IPS DF 4.7 (cell line): ENCODE data around the gene ARHGAP23.
"Not testable (repeated sequence)": the region's sequence is repeated elsewhere in the genome, so short reads cannot be mapped to it uniquely, and the experiment has no call there.

Source experiments
- DNase-seq: peaks from one replicate; pipeline ENCODE4 v3.0.0-alpha.2; 2013; ENCODE audit warnings: low spot score; ENCODE audit errors: extremely low read depth

Gene ARHGAP23

DNA sequence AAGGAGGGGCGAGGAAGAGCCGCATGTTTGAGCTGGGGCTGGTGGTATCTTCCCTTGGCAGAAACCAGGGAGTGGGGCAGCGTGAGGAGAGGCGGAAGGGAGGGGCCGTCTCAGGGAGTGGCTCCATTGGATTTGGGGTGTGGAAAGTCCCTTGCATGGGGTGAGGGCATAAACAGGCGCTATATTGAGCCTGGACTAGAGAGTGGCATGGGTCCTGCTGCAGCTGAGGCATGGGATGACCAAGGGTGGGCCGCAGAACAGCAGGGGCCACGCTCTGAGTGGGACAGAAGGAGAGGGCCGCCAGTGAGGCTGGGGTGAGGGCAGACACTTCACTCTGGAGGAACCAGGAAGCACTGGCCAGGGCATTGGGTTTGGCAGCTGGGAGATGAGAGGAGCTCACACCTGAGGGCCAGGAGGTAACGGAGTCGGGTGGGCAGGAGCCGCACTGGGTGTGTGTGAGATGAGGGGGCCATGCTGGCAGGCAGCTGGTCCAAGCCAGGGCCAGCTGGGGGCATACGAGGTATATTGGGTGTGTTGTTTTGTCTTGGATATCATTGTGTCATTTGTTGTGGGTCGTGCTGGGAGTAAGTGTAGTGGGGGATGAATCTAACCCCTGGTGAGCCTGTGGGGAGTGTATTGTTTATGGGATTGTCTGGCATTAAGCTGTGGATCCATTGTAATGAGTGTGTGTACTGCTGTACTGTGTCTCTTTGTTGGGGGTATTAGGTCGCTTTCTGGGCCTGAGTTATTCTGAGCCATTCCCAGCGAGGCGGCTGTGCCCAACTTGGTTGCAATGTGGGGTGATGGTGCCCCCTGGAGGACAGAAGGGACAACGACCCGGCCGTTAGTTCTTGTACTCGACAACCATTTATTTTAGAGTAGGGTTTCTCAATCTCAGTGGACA is 56.2 kb downstream of the ARHGAP23 start:
- DNase-seq: not testable (repeated sequence)

DNA sequence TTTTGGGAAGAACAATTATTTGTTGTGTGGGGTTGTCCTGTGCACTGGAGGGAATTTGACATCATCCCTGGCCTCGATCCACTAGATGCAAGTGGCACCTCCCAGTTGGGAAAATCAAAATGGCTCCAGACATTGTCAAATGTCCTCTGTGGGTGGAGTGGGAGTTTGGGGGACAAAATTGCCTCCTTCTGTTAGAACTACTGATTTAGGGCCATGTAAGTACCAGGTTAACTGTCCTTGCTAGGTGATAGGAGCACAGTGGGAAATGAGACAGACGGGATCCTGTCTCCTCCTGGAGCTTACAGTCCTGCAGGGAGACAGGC is 56.8 kb downstream of the ARHGAP23 start:
- DNase-seq: no peak

DNA sequence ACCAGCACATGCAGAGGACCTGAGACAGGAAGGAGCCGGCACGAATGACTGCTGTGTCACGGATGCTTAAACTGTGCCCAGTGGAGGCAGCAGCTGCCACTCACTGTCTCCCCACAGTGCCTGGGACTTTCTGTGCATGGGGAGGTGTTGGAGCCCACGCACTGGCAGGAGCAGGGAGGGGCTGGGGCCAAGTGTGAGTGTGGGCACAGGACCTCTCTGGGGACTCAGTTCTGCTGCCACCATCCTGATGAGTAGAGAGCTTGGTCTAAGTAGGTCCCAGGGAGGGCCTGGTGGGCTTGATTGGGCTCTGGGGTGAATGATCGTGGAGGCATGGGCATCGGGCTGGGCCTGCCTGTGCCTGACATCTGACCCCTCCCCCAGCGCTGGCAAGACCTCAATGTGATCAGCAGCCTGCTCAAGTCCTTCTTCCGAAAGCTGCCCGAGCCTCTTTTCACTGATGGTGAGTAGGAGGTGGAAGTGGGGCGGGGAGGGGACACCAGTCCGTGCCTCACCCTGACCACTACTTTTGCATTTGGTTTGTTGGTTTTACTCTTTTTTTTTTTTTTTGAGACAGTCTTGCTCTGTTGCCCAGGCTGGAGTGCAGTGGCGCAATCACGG is 57.5 kb downstream of the ARHGAP23 start:
- DNase-seq: not testable (repeated sequence)

DNA sequence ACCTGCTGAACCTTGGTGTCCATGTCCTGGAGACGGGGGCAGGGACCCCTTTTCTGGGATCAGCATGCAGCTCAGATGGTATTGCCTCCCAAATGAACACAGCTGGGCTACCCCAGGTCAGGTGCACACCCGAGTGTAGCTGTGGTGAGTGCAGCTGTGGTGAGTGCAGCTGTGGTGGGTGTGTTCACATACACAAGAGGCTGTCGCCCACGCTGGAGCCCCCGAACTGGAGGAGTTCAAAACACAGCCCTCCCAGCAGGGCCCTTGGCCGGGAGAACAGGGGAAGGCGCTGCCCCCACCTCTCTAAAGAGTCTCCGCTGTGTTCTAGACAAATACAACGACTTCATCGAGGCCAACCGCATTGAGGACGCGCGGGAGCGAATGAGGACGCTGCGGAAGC is 61.5 kb downstream of the ARHGAP23 start:
- DNase-seq: not testable (repeated sequence)

DNA sequence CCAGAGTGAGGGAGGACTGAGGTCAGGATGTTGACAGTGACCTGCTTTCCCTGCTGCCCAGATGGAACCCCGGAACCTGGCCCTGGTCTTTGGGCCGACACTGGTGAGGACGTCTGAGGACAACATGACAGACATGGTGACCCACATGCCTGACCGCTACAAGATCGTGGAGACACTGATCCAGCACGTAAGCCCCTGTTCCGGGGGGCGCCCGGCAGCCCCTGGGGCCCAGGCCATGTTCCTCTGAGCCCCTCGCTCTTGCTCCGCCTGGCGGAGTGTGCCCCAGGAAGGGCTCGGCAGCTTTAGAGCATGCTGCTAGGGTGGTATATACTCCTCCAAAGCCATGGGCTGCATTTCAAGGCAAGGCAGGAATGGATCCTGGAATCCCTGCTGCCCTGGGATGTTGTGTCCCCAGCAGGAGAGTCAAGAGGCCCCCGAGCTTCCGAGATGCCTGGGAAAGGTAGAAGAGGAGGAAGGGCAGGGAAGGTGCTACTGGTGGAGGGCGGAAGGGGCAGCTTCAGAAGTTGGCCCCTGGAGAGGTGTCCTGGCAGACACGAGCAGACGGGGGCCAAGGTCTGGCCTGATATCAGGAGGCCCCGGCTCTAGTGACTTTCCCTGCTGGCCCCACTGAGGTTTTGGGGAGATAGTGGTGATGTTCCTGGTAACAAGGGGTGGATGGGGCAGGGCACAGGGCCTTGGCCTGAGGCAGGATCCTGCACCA is 63.2 kb downstream of the ARHGAP23 start:
- DNase-seq: not testable (repeated sequence)

DNA sequence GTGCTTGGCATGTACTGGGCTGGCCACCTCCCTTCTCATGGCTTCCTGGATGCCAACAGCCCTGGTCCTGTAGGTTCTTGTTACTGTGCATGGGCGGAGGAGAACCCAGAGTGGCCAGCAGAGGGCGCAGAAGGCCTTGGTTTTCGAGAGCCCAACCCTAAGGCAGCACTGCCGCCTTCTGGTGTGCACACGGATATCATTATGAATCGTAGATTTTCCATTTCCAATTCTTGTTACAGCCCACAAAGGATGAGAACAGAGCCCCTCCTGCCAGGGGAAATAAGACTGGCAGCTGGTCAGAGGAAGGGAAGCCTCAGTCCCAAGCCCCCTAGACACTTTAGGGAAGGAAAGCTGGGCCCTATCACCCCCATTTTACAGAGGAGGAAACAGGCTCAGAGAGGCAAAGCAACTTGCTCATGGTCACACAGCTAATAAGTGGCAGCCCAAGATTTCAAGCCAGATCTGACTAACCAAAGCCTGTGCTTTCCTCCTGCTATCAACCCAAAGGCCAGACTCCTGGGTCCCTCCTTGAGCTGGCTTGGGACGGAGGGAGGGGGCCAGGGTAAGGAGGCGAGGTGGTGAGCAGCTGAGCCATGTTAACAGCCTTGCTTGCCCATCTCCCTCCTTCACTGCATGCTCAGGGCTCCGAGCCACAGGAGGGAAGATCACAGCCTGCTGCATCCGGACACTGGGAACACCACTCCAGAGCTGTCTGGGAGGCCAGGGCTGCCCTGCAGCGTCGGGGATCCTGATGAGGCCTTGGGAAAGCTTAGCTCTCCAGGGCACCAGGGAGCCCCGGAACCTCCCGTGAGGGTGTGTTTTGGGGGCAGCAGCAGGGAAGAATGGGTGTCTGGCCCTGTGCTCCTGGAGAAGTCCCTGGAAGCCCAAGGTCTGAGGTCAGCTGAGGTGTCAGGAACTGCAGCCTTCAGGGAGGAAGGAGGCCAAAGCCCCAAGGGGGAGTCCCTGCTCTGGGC is 64.1 kb downstream of the ARHGAP23 start:
- not testable (repeated sequence) for DNase-seq

DNA sequence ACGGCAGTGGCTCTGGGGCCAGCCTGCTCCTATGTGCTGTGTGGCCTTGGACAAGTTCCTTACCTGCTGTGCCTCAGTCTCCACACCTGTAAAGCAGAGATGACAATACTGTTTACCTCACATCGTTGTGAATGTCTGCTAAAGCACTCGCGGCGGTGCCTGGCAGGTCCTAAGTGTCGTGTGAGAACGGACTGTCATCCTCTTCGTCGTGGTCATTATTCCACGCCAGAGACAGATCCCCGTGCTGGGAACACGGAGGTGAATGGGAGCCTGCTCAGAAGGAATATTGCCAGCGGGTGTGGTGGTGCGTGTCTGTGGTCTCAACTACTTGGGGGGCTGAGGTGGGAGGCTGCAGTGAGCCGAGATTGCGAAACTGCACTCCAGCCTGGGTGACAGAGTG is 65.9 kb downstream of the ARHGAP23 start:
- not testable (repeated sequence) for DNase-seq

DNA sequence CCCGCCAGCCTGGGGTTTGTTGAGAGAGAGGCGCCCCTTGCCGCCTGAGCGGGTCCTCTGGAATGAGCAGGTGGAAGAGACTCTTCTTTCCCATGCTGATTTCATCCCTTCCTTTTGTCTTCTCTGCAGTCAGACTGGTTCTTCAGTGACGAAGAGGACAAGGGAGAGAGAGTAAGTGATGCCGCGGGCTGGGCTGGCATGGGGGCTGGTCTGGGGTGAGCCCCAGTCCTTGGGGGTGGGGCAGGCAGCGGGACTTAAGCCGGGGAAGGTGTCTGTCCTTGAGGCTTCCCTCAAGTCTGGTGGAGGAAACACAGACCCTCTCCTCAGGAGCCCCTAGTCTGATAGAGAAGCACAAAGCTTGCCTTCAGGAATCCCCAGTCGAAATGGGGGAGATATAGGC is 69.4 kb downstream of the ARHGAP23 start:
- not testable (repeated sequence) for DNase-seq

DNA sequence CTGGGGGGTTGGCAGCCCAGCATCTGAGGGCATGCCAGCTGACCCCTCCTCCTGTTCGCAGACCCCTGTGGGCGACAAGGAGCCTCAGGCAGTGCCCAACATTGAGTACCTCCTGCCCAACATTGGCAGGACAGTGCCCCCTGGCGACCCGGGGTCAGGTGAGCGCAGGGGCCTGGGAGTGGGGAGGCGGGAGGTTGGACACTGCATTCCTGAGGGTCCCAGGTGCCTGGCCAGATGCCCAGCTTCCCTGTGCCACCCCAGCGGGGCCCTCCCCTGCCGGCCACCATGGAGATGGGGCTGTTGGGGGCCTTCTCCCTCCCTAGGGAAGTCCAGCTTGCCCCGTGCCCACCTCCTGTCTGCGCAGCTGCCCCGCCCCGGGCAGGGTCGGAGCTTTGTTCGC is 70.1 kb downstream of the ARHGAP23 start:
- no peak for DNase-seq

DNA sequence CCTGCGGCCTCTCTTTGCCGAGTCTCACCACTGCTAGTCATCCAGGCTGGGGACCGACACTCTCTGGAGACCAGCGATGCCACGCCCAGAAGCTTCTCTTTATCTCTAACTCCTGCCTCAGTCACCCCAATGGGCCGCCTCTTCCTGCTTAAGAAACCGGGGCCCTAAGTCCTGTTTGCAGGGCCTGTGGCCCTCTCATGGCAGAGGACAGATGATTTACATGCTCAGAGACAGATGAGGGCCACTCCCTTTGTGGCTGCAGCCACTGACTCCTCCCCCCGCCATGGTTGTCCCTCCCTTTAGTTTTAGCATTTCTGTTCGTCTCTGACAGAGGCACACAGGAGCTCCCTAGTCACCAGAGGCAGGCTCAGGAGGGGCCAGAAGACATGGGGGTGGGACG is 71.0 kb downstream of the ARHGAP23 start:
- not testable (repeated sequence) for DNase-seq

DNA sequence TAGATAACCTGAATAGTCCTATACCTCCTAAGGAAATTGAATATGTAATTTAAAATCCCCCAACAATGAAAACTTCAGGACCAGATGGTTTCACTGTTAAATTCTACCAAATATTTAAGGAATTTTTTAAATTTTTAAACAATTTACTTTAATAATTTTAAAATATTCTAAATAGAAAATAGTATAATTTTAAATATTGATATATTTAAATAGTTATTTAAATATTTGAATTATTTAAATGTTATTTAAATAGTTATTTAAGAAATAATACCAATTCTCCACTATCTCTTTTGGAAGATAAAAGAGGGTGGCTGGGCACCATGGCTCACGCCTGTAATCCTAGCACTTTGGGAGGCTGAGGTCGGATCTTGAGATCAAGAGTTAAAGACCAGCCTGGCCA is 73.5 kb downstream of the ARHGAP23 start:
- DNase-seq: not testable (repeated sequence)

DNA sequence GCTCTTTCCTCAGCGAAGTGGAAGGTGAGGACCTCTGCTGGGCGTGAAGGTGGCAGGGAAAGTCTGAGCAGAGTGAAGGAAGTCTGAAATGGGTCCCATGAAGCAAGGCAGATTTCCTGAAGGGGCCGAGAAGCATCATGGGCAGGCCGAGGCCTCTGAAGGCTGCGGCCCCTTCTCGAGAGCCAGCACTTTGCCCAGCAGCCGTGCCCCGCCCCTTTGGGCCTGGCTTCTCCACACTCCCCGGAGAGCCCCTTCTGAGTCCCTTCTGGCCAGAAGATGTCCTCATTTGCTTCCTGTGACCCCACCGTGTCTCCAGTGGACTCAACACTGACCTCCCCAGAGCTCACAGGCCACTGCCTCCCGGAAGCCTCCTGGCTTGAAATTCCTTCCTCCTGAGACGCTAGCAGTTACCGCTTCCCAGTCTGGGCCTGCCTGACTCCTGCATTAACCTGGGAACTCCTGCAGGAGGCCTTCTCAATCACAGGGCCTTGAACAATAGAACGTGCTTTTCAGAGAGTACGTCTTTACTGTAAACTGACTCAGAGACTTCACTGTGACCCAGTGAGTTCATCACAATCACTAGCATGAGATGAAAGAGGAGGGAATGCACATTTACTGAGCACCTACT is 75.1 kb downstream of the ARHGAP23 start:
- not testable (repeated sequence) for DNase-seq

DNA sequence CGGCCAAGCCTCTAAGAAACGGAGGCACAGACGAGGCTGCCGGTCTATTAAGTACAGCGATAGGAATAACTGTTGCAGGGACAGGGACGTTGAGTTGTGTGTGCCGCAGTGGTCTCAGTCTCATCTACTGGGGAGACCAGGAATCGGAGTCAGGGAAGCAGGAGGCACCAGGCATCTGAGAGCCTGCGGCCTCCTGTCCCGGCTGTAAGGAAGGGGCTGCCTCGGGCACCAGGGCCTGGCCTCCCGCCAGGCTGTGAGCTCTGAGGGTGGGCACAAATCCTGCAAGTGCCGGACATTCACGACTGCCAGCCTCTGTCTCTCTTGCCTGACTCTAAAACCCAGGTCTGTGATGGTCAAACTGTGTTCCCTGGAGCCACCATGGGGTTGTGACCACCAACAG is 76.0 kb downstream of the ARHGAP23 start:
- DNase-seq: no peak

DNA sequence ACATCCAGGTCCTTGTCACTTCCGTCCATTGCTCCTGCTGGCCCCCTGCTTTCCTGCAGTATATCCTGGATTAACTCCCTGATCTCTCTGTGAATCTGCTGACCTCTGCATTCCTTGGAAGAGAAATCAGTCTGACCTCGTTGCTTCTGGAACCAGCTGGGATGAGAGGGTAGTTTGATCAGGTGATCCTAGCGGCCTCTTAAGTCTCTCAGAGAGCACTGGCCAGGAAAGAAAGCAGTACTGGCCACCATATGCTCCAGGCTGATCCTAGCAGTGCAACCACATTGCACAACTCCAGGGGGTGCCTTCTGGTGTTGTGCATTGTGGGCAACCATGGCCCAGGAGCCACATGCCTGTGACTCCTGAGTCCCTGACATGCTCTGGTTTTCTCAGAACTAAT is 79.2 kb downstream of the ARHGAP23 start:
- no peak for DNase-seq

DNA sequence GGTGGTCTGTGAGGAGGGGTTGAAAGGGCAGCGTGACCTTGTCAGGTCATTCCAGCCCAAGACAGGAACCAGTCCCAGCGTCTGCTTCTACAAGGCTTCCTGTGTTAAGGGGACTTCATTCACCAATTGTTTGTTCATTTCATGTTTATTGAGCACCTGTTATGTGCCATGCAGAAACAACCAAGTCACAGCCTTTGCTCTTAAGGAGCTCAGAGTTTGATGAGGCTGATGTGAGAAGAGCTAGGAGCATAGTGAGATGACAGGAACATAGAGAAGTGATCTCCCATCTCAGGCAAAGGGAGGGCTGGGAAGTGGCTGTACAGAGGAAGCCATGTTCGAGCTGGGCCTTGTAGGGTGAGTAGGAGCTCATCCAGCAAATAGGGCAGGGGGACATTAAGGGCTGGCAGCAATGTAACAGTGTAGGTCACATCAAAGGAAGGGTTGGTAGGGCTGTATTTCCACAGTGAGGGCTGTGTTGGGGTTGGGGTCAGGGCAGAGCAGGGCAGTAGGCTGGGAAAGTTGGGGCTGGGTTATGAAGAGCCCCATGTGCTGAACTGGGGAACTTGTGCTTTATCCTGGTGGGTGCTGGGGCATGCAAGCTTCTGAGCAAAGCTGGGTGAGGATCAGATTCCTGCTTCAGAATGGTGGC is 79.8 kb downstream of the ARHGAP23 start:
- DNase-seq: no peak

DNA sequence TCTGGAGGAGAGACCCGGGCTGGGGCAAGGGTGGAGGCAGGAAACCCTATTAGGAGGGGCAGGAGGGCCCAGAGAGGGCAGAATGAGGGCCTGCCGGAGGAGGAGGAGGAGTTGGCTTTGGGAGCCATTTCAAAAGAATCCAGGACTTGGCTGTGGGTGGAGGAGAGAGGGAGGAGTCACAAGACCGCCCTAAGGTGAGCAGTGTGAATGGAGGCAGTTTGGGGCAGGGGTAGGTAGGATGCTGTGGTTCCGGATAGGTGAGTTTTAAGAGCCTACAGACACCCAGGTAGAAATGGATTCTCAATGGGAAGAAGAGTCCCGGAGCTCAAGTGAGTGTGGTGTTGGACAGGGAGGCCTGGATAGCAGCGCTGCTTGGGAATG is 80.3 kb downstream of the ARHGAP23 start:
- DNase-seq: no peak

DNA sequence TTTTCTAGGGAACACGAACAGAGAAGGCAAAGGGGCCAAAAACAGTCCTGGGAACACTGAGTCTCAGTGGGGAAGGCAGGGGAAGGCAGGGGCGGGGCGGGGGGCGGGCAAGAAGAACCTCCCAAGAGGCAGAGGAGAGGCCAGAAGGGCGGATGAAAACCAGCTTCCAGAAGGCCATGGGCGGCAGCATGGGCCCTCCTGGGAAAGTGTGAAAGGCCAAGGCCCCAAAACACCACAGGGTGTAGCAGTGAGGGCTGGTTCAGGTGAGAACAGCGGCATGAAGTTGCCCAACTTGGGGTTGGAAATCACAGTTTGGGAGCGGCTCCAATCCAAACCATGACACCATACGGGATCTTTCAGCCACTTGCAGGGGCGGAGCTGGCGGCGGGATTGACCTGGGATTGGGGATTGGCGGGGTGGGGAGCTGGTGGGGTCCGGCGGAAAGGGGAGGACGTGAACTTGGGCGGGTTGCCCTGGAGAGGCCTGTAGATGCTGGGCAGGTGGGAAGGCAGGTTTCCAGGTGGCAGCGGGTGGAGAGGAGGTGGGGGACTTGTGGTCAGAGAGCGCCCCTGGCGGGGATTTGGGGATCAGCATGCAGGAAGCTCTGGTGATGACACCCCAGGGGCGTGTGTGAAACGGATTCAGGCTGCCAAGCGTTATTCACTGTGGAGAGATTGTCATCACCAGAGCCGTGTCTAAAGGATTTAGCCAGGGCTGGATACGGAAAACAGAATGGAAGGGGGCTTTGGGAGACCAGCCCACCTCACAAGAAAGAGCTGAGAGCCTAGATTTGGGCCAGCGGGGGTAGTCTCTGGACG is 80.9 kb downstream of the ARHGAP23 start:
- DNase-seq: no peak

DNA sequence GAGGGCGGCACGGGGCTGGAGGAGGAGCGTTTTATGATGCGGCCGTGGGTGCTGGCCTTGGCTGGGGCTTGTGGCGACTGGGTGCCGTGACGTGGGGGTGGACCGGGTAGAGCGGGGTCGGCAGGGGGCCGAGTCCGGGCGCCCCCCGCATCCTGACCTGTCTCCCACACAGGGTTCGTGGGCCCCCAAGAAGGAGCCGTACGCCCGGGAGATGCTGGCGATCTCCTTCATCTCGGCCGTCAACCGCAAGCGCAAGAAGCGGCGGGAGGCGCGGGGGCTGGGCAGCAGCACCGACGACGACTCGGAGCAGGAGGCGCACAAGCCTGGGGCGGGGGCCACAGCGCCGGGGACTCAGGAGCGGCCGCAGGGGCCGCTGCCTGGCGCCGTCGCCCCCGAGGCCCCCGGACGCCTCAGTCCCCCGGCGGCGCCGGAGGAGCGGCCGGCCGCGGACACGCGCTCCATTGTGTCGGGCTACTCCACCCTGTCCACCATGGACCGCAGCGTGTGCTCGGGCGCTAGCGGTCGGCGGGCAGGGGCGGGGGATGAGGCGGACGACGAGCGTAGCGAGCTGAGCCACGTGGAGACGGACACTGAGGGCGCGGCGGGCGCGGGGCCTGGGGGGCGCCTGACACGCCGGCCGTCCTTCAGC is 81.6 kb downstream of the ARHGAP23 start:
- DNase-seq: no peak
